Breast epithelium (tissue), 4 donors: ENCODE measurements around the gene CLSTN2. TPM values are rescaled to one million over a fixed set of nuclear protein-coding genes. Genes with fewer than 3 reads are reported as not detected.

Experiments used
- DNase-seq, 2 donors: peaks; one replicate each; pipeline ENCODE4 v3.0.0-alpha.2; 2019; ENCODE audit warnings: low spot score in 2 of 2
- H3K27ac ChIP-seq, 2 donors: fragments of 200-600 bp; sonication (generic) in 1 of 2; one replicate each; pipeline ENCODE4 v1.5.1; 2016 to 2019; ENCODE audit warnings: mild to moderate bottlenecking in 1 of 2
- H3K27me3 ChIP-seq, 2 donors: fragments of 200-600 bp; sonication (generic) in 1 of 2; one replicate each; pipeline versions ENCODE4 v1.5.1 to v1.6.0; 2017 to 2019; ENCODE audit warnings: control low read depth in 1 of 2, mild to moderate bottlenecking in 1 of 2
- H3K36me3 ChIP-seq: fragments of 200-600 bp; one replicate; pipeline ENCODE4 v1.5.1; 2019
- H3K4me1 ChIP-seq, 2 donors: fragments of 200-600 bp; sonication (generic); one replicate each; pipeline ENCODE4 v1.5.1; 2016 to 2019; ENCODE audit warnings: control low read depth in 1 of 2
- H3K4me3 ChIP-seq, 3 donors: fragments of 200-600 bp; sonication (generic); 1 replicate in 2 of 3; 2 replicates in 1 of 3; pipeline ENCODE4 v1.5.1; 2016 to 2019; ENCODE audit warnings: mild to moderate bottlenecking in 3 of 3, moderate library complexity in 2 of 3
- H3K9me3 ChIP-seq, 2 donors: fragments of 200-600 bp; sonication (generic) in 1 of 2; one replicate each; pipeline ENCODE4 v1.5.1; 2016 to 2019; ENCODE audit warnings: control low read depth in 1 of 2
- POLR2A ChIP-seq: fragments of 450-650 bp; IDR thresholded peaks from one replicate; pipeline ENCODE4 v1.6.1; 2016; ENCODE audit warnings: antibody characterized with exemption, mild to moderate bottlenecking, moderate library complexity
- POLR2AphosphoS5 ChIP-seq, 3 donors: sonication (generic); formaldehyde crosslinking; IDR thresholded peaks; one replicate each; pipeline ENCODE4 v1.6.1; 2017; ENCODE audit warnings: antibody characterized with exemption in 3 of 3
- intact Hi-C: fragments of 100-400 bp; cut with DNase I; formaldehyde crosslinking; loops from one replicate; pipeline ENCODE4 v1.15.1; 2023; ENCODE audit warnings: low total_unique reads
- total RNA-seq, 3 donors: library from RNA; depleted of rRNA; stranded (reverse); fragments of >200 nt; gene quantifications; one replicate each; pipeline ENCODE4 v1.1.0, GENCODE V29; 2016
- TF ChIP-seq, protein P1 (sequence below), 3 donors: fragments of 450-650 bp; IDR thresholded peaks; one replicate each; pipeline ENCODE4 v1.5.1; 2016 to 2017; ENCODE audit warnings: antibody characterized with exemption in 3 of 3, mild to moderate bottlenecking in 3 of 3, moderate library complexity in 3 of 3

Gene CLSTN2
- total RNA-seq, 3 donors from 2014 or later: 15.5 to 75.5 (median 33.1) TPM

DNA sequence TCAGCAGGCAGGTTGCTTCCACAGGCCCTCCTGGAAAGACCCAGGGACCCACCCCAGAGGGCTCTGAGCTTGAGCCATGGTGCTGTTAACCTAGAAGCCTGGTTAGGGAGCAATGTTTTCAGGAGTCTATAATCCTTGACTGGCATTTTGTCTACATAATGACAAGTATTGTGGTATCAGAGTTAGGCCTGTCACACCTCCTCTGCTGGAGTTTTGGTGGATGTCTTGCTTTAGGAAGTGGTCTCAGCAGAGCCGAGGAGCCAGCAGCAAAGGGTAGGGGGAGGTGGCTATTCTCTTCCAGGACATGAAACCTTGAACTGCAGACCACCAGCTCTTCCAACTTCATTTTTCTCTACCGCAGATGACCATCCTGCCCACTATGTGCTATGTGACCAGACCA lies 76.1 kb downstream of the CLSTN2 start:
- H3K27ac ChIP-seq: no peak overlapping the region
- intact Hi-C loops: no loop called here
- DNase-seq: no peak
- H3K27me3 ChIP-seq: no peaks in the 10 kb centered on the region
- H3K36me3 ChIP-seq: no peaks in the 10 kb centered on the region
- TF ChIP-seq, protein P1, sequence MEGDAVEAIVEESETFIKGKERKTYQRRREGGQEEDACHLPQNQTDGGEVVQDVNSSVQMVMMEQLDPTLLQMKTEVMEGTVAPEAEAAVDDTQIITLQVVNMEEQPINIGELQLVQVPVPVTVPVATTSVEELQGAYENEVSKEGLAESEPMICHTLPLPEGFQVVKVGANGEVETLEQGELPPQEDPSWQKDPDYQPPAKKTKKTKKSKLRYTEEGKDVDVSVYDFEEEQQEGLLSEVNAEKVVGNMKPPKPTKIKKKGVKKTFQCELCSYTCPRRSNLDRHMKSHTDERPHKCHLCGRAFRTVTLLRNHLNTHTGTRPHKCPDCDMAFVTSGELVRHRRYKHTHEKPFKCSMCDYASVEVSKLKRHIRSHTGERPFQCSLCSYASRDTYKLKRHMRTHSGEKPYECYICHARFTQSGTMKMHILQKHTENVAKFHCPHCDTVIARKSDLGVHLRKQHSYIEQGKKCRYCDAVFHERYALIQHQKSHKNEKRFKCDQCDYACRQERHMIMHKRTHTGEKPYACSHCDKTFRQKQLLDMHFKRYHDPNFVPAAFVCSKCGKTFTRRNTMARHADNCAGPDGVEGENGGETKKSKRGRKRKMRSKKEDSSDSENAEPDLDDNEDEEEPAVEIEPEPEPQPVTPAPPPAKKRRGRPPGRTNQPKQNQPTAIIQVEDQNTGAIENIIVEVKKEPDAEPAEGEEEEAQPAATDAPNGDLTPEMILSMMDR (IDR thresholded peaks at IDR 0.05): no peak
- no peak for TF ChIP-seq POLR2AphosphoS5 (IDR thresholded peaks at IDR 0.05)
- TF ChIP-seq POLR2A: no peak
- no peaks in the 10 kb centered on the region for H3K9me3 ChIP-seq
- H3K4me1 ChIP-seq: no peaks in the 10 kb centered on the region
- H3K4me3 ChIP-seq: no peak overlapping the region

DNA sequence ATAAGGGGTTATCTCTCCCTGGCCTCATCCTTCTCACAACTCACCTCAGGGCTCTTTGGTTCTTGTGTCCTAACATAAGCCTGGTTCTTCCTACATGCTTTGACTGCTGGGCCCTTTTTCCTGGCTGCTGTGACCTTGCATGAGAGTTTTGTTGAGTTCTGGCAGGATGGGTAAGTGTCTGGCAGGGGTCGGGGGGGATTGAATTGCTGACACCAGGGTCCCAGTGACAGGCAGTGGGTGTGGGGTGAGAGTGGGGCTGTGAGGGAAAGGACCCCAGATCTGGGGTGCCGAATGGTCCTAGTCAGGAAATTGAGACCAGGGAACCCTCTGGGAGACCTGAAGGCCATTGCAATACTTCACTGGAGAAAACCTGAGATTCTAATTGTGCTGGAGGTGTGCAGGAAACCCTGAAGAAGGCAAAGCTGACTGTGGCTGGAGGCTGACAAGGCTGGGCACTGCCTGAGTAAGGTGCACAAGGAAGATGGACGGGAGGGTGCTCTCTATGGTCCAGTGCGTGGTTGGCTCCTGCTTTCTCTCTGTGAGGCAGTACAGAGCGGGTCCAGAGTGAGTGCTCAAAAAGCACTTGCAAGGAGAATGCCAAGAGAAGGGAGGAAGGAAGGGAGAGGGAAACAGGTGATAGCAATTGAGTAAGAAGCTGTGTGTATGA lies 76.8 kb downstream of the CLSTN2 start:
- DNase-seq: no peak
- no peak overlapping the region for H3K27ac ChIP-seq
- no peak overlapping the region for H3K4me3 ChIP-seq
- no peaks in the 10 kb centered on the region for H3K4me1 ChIP-seq
- H3K27me3 ChIP-seq: no peaks in the 10 kb centered on the region
- intact Hi-C loops: no loop called here
- no peaks in the 10 kb centered on the region for H3K9me3 ChIP-seq
- TF ChIP-seq, protein P1 (IDR thresholded peaks at IDR 0.05): no peak
- TF ChIP-seq POLR2A: no peak
- no peak for TF ChIP-seq POLR2AphosphoS5 (IDR thresholded peaks at IDR 0.05)
- no peaks in the 10 kb centered on the region for H3K36me3 ChIP-seq

DNA sequence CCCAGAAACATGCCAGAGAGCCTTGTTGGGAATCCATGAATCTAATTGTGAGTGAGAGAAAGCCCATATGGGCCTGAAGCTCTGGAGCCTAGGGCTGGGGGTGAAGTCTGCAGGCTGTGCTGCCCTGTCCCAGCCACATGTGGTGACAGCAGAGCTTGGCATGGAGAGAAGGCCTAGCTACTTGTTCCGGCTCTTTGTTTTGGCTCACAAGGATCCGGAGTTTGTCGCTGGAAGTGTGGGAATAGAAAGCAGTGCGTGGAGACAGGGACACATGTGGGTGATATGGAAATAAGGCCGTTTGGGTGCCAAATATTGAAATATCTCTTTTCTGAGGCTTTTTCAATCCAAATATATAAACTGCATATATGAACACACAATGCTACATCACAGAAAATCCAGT lies 78.2 kb downstream of the CLSTN2 start:
- TF ChIP-seq POLR2A: no peak
- no peak for TF ChIP-seq POLR2AphosphoS5 (IDR thresholded peaks at IDR 0.05)
- TF ChIP-seq, protein P1 (IDR thresholded peaks at IDR 0.05): no peak
- no peak for DNase-seq
- Histone ChIP-seq H3K27ac (no peak overlapping the region), H3K36me3 (no peaks in the 10 kb centered on the region), H3K4me3 (no peak overlapping the region), H3K9me3 (no peaks in the 10 kb centered on the region), H3K27me3 (no peaks in the 10 kb centered on the region), H3K4me1 (no peaks in the 10 kb centered on the region)
- intact Hi-C loops: no loop called here

DNA sequence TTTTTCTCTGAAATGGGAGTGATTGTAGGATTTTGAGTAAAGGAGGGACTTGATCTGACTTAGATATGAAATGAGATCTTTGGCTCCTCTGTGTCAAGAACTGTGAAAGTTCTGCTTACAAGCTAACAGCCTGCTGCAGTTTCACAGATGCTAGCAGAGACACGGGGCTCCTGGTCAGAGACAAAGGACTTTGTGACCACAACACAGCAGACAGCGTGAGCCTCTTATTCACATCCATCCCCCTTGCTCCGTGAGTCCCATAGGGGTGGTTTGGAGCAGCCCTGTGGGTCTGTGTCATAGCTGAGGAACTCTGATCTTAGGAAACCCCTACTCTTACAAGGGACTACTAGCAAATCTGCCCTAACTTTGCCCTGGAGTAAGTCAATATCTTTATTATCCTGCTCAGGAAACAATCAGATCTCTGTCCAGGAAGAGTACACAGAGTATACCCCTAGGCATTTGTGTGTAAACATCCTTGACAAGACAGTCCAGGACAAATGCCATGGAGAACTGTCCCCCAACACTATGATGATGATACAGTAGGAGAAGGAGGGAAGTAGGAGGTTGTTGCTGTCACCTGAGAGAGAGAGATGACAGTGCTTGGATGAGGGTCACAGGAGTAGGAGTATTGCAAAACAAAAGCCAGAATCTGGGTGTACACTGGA lies 80.0 kb downstream of the CLSTN2 start:
- no peak overlapping the region for H3K4me3 ChIP-seq
- H3K27me3 ChIP-seq: no peaks in the 10 kb centered on the region
- intact Hi-C loops: no loop called here
- H3K36me3 ChIP-seq: no peaks in the 10 kb centered on the region
- no peak overlapping the region for H3K27ac ChIP-seq
- DNase-seq: no peak
- TF ChIP-seq, protein P1 (IDR thresholded peaks at IDR 0.05): no peak
- TF ChIP-seq POLR2AphosphoS5 (IDR thresholded peaks at IDR 0.05) (no peak), POLR2A (no peak)
- H3K9me3 ChIP-seq: no peaks in the 10 kb centered on the region
- H3K4me1 ChIP-seq: no peaks in the 10 kb centered on the region

DNA sequence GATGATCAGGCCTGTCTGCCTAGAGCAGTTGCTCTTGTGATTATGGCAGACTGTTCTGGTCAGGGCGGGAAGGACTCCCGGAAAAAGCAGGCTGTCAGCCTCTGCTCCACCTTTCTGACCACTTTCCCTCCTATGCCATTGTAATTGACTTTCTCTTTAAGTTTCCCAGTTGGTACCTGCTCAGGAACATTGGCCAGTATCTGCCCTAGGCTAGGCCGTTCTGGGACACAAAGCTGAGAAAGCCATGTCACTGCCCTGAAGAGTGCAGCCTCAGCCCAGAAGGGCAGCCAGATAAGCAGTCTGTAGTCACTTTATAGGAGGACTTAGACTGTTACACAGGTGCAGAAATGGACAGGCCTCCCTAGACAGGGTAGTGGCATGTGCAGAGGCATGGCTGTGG lies 80.8 kb downstream of the CLSTN2 start:
- no peaks in the 10 kb centered on the region for H3K4me1 ChIP-seq
- no peak overlapping the region for H3K4me3 ChIP-seq
- no peak for DNase-seq
- intact Hi-C loops: no loop called here
- no peaks in the 10 kb centered on the region for H3K27me3 ChIP-seq
- H3K36me3 ChIP-seq: no peaks in the 10 kb centered on the region
- H3K27ac ChIP-seq: no peak overlapping the region
- H3K9me3 ChIP-seq: no peaks in the 10 kb centered on the region
- TF ChIP-seq, protein P1 (IDR thresholded peaks at IDR 0.05): no peak
- TF ChIP-seq POLR2A (no peak), POLR2AphosphoS5 (IDR thresholded peaks at IDR 0.05) (no peak)
